Right lobe of liver (tissue), 6 donors: ENCODE measurements around the gene COL2A1. TPM values are rescaled to one million over a fixed set of nuclear protein-coding genes. Genes with fewer than 3 reads are reported as not detected.

Source experiments
- ATAC-seq, 4 donors: fragments of 200-7000 bp; cut with Tn5 transposase; one replicate each; pipeline ENCODE4 v1.9.1; 2020; ENCODE audit warnings: mild to moderate bottlenecking in 4 of 4, moderate library complexity in 4 of 4
- DNase-seq, 3 donors: peaks; one replicate each; pipeline ENCODE4 v3.0.0-alpha.2; 2020
- H3K27ac ChIP-seq, 3 donors: fragments of 200-600 bp; one replicate each; pipeline ENCODE4 v1.8.0; 2022
- H3K27me3 ChIP-seq, 2 donors: fragments of 200-600 bp; one replicate each; pipeline ENCODE4 v1.8.0; 2022
- H3K36me3 ChIP-seq, 4 donors: fragments of 200-600 bp; sonication (generic) in 1 of 4; one replicate each; pipeline versions ENCODE4 v1.5.1 to v1.8.0; 2017 to 2022; ENCODE audit warnings: control low read depth in 1 of 4
- H3K4me1 ChIP-seq, 4 donors: fragments of 200-600 bp; sonication (generic) in 1 of 4; one replicate each; pipeline versions ENCODE4 v1.5.1 to v1.8.0; 2017 to 2022; ENCODE audit warnings: control low read depth in 1 of 4
- H3K4me3 ChIP-seq, 3 donors: fragments of 200-600 bp; one replicate each; pipeline ENCODE4 v1.8.0; 2022
- H3K9me3 ChIP-seq, 4 donors: fragments of 200-600 bp; sonication (generic) in 1 of 4; one replicate each; pipeline versions ENCODE4 v1.5.1 to v1.8.0; 2017 to 2022; ENCODE audit warnings: control low read depth in 1 of 4
- POLR2A ChIP-seq: fragments of 450-650 bp; IDR thresholded peaks from one replicate; pipeline ENCODE4 v1.6.1; 2017; ENCODE audit warnings: antibody characterized with exemption, mild to moderate bottlenecking
- WGBS: methylation state at CpG from one replicate; pipeline ENCODE4 v1.1.6; 2018; ENCODE audit warnings: low coverage, low lambda C conversion rate; ENCODE audit not compliant: insufficient coverage; ENCODE audit errors: missing lambda C conversion rate; 5-methylcytosine and 5-hydroxymethylcytosine counted together
- intact Hi-C, 2 donors: fragments of 100-400 bp; cut with DNase I; formaldehyde crosslinking; loops; one replicate each; pipeline versions ENCODE4 v1.11.2 to v1.14.1; 2022
- total RNA-seq, 6 experiments: library from RNA; depleted of rRNA in 2 of 6; stranded (reverse); fragments of >200 nt in 2 of 6; fragmentation: NEBNext Ultra II Directional in 3 of 6; extraction: Animal tissue kit (Norgen Biotek cat#: 25700) in 3 of 6; gene quantifications; one replicate each; pipeline versions ENCODE4 v1.1.0 to v1.2.4, GENCODE V29; 2016 to 2023
- TF ChIP-seq, protein P1 (sequence below), 4 donors: fragments of 200-600 bp in 3 of 4; fragments of 450-650 bp in 1 of 4; IDR thresholded peaks; one replicate each; pipeline versions ENCODE4 v1.5.1 to v1.8.0; 2016 to 2022; ENCODE audit warnings: antibody characterized with exemption in 4 of 4, mild to moderate bottlenecking in 2 of 4
- donor health status: DM: no; HTN: yes; CAD: no.
- donor health status: DM: no; HTN: no; CAD: no.
- donor health status: DM: no; HTN: no; CAD: no.
- donor health status: DM: no; HTN: yes; CAD: no.
- donor health status: DM: no; HTN: yes; CAD: no.

Gene COL2A1
- total RNA-seq, 6 experiments from 2014 or later, result not detected

GRCh38 chr12:47987411-47988072 is 16.7 kb downstream of the COL2A1 start:
- Histone ChIP-seq H3K36me3 (no peaks in the 10 kb centered on the region), H3K4me1 (no peaks in the 10 kb centered on the region), H3K27ac (no peak overlapping the region), H3K27me3 (no peaks in the 10 kb centered on the region), H3K9me3 (no peaks in the 10 kb centered on the region), H3K4me3 (no peak overlapping the region)
- intact Hi-C loops, result no loop called here
- WGBS, result 89% methylated on average over 4 of the region's 14 CpGs
- no peak for ATAC-seq
- no peak for TF ChIP-seq POLR2A
- no peak for DNase-seq

- no peak overlapping the region for H3K27ac ChIP-seq
- no peaks in the 10 kb centered on the region for H3K27me3 ChIP-seq
- no peak overlapping the region for H3K4me3 ChIP-seq
- no peak for TF ChIP-seq POLR2A
- TF ChIP-seq, protein P1, sequence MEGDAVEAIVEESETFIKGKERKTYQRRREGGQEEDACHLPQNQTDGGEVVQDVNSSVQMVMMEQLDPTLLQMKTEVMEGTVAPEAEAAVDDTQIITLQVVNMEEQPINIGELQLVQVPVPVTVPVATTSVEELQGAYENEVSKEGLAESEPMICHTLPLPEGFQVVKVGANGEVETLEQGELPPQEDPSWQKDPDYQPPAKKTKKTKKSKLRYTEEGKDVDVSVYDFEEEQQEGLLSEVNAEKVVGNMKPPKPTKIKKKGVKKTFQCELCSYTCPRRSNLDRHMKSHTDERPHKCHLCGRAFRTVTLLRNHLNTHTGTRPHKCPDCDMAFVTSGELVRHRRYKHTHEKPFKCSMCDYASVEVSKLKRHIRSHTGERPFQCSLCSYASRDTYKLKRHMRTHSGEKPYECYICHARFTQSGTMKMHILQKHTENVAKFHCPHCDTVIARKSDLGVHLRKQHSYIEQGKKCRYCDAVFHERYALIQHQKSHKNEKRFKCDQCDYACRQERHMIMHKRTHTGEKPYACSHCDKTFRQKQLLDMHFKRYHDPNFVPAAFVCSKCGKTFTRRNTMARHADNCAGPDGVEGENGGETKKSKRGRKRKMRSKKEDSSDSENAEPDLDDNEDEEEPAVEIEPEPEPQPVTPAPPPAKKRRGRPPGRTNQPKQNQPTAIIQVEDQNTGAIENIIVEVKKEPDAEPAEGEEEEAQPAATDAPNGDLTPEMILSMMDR (IDR thresholded peaks at IDR 0.05), result no peak
- no peaks in the 10 kb centered on the region for H3K4me1 ChIP-seq
- no peaks in the 10 kb centered on the region for H3K9me3 ChIP-seq
- 33% methylated on average over 1 of the region's 5 CpGs for WGBS
- intact Hi-C loops, result no loop called here
- no peak for ATAC-seq
- no peaks in the 10 kb centered on the region for H3K36me3 ChIP-seq
- no peak for DNase-seq
These were observed 17.4 kb downstream of the COL2A1 start for GRCh38 chr12:47986832-47987231.

GRCh38 chr12:47986291-47986660 is 18.0 kb downstream of the COL2A1 start:
- DNase-seq (peak in 1 of 3 donors; percentile 4), ATAC-seq (no peak)
- WGBS, result 73% methylated on average over 4 of the region's 8 CpGs
- H3K4me3 ChIP-seq, result no peak overlapping the region
- TF ChIP-seq POLR2A, result no peak
- TF ChIP-seq, protein P1 (IDR thresholded peaks at IDR 0.05), result no peak
- H3K4me1 ChIP-seq, result no peaks in the 10 kb centered on the region
- no peaks in the 10 kb centered on the region for H3K9me3 ChIP-seq
- H3K27me3 ChIP-seq, result no peaks in the 10 kb centered on the region
- H3K36me3 ChIP-seq, result no peaks in the 10 kb centered on the region
- intact Hi-C loops, result no loop called here
- no peak overlapping the region for H3K27ac ChIP-seq

- TF ChIP-seq, protein P1 (IDR thresholded peaks at IDR 0.05), result no peak
- TF ChIP-seq POLR2A, result no peak
- intact Hi-C loops, result no loop called here
- Histone ChIP-seq H3K27ac (no peak overlapping the region), H3K36me3 (no peaks in the 10 kb centered on the region), H3K4me3 (no peak overlapping the region), H3K27me3 (no peaks in the 10 kb centered on the region), H3K9me3 (no peaks in the 10 kb centered on the region), H3K4me1 (no peaks in the 10 kb centered on the region)
- ATAC-seq (no peak), DNase-seq (peak in 1 of 3 donors; percentile 7)
- WGBS, result 72% methylated on average over 3 of the region's 16 CpGs
These were observed 18.5 kb downstream of the COL2A1 start for GRCh38 chr12:47985596-47986290.

GRCh38 chr12:47984331-47984801 is 19.9 kb downstream of the COL2A1 start:
- Histone ChIP-seq H3K9me3 (no peaks in the 10 kb centered on the region), H3K4me3 (no peak overlapping the region), H3K27ac (no peak overlapping the region), H3K4me1 (no peaks in the 10 kb centered on the region), H3K27me3 (no peaks in the 10 kb centered on the region), H3K36me3 (no peaks in the 10 kb centered on the region)
- intact Hi-C loops, result no loop called here
- peak in 1 of 3 donors; percentile 7 for DNase-seq
- ATAC-seq, result no peak
- TF ChIP-seq, protein P1 (IDR thresholded peaks at IDR 0.05), result no peak
- TF ChIP-seq POLR2A, result no peak
- WGBS, result 100% methylated on average over 1 of the region's 8 CpGs
